GM12875 (cell line): ENCODE results near the gene ESM1.

Source experiments
- H3K4me3 ChIP-seq: one replicate; pipeline ENCODE4 v1.5.1; 2011; ENCODE audit warnings: low read depth, low read length, control low read depth
- TF ChIP-seq, protein P1 (sequence below): IDR thresholded peaks from 2 replicates; pipeline ENCODE4 v1.5.1; 2011; ENCODE audit warnings: low read depth, mild to moderate bottlenecking, control low read depth, inconsistent platforms, low read length, moderate library complexity, borderline replicate concordance; ENCODE audit not compliant: insufficient read depth

The ESM1 gene

DNA sequence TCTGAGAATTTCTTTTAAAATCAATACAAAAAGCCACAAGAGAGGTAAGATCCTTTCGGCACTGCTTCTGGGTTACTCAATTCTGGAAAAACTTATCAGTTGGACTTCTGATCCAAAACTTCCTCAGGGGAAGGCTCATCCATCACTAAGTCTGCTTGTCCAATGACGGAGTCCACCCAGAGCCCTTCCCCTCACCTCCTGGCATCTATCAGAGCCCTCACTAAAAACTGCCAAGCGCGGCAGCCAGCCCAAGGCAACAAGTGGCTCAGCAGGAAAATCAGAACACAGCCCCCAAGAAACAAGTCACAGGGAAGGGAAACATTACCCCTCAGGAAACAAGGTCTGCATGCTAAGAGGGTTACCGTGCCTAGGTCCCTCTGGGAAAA, 869 bp upstream of the ESM1 start:
- no peak overlapping the region for H3K4me3 ChIP-seq
- TF ChIP-seq, protein P1, sequence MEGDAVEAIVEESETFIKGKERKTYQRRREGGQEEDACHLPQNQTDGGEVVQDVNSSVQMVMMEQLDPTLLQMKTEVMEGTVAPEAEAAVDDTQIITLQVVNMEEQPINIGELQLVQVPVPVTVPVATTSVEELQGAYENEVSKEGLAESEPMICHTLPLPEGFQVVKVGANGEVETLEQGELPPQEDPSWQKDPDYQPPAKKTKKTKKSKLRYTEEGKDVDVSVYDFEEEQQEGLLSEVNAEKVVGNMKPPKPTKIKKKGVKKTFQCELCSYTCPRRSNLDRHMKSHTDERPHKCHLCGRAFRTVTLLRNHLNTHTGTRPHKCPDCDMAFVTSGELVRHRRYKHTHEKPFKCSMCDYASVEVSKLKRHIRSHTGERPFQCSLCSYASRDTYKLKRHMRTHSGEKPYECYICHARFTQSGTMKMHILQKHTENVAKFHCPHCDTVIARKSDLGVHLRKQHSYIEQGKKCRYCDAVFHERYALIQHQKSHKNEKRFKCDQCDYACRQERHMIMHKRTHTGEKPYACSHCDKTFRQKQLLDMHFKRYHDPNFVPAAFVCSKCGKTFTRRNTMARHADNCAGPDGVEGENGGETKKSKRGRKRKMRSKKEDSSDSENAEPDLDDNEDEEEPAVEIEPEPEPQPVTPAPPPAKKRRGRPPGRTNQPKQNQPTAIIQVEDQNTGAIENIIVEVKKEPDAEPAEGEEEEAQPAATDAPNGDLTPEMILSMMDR = no peak

- H3K4me3 ChIP-seq = no peak overlapping the region
- TF ChIP-seq, protein P1 = no peak
Observed at GRCh38 chr5:54981928-54982327, 3.5 kb downstream of the ESM1 start.

GRCh38 chr5:54975701-54976100, 9.7 kb downstream of the ESM1 start:
- H3K4me3 ChIP-seq = no peak overlapping the region
- TF ChIP-seq, protein P1 = no peak

DNA sequence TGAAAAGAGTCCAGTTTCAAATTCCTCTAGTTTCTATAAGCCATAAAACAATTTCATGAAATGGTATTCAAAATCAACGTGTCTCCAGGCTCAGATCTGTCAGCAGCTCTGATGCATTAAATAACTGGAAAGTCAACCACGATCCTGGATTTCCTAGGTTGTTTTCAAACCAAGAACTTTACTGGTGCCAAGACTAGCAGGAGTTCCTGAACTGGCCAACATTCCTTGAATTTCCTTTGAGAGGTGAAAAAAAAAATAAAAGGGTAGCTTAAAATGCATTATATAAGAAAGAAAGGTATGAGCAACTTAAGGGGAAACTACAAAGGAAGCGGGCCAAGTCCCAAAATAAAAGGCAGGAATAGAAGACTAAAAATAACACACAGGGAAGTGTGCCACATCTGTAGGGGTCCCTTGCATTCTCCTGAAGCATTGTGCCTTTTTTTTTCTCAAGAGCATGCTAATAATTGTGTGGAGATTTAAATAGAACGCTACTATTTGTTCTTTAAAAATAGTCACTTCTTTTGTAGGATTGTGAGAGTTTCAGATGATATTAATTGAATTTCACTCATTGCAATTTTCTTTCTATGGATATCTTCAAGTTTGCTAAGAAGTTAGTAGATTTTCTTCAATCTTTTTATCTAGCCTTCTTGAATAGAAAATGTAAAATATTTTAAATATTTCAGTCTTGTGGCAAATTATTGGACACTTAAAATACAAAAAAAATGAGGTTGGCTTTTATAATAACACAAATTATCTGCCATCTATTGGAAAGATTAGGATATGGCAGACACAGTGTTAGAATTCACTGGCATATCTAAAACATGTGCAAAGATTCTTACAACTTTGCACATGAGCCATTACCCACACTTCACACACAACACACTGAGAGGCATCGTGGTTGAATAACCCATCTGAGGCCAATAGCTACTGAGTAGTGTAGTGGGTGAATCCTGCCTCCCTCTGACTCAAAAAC, 15.3 kb downstream of the ESM1 start:
- TF ChIP-seq, protein P1 = no peak
- H3K4me3 ChIP-seq = no peak overlapping the region

- no peak overlapping the region for H3K4me3 ChIP-seq
- TF ChIP-seq, protein P1 = no peak
Observed at GRCh38 chr5:54969242-54969641, 16.2 kb downstream of the ESM1 start.

- TF ChIP-seq, protein P1 = no peak
- no peak overlapping the region for H3K4me3 ChIP-seq
Observed at GRCh38 chr5:54965806-54966205, 19.6 kb downstream of the ESM1 start.

GRCh38 chr5:54964405-54964804, 21.0 kb downstream of the ESM1 start:
- no peak overlapping the region for H3K4me3 ChIP-seq
- TF ChIP-seq, protein P1 = no peak
